ENCODE measurements around the gene AVEN. TPM values are rescaled to one million over a fixed set of nuclear protein-coding genes. Genes with fewer than 3 reads are reported as not detected.

AVEN gene
- total RNA-seq, 2 donors from 2014 or later = 12.9 to 18.9 TPM

GRCh38 chr15:33946152-33946551 lies 92.9 kb downstream of the AVEN start:
- Histone ChIP-seq H3K4me1 (no peaks in the 10 kb centered on the region), H3K9me3 (no peaks in the 10 kb centered on the region), H3K4me3 (no peak overlapping the region), H3K36me3 (no peaks in the 10 kb centered on the region), H3K27ac (no peak overlapping the region), H3K27me3 (no peaks in the 10 kb centered on the region)
- DNase-seq (ENCODE audit: low spot score) = no peak
- no peak for TF ChIP-seq CTCF (IDR thresholded peaks at IDR 0.05)

GRCh38 chr15:33941279-33942063 lies 97.5 kb downstream of the AVEN start:
- H3K4me1 ChIP-seq = no peaks in the 10 kb centered on the region
- no peak for DNase-seq (ENCODE audit: low spot score)
- no peaks in the 10 kb centered on the region for H3K9me3 ChIP-seq
- no peak overlapping the region for H3K4me3 ChIP-seq
- no peak overlapping the region for H3K27ac ChIP-seq
- no peaks in the 10 kb centered on the region for H3K36me3 ChIP-seq
- TF ChIP-seq CTCF (IDR thresholded peaks at IDR 0.05) = no peak
- H3K27me3 ChIP-seq = no peaks in the 10 kb centered on the region

GRCh38 chr15:33934921-33935320 lies 104.1 kb downstream of the AVEN start:
- TF ChIP-seq CTCF (IDR thresholded peaks at IDR 0.05) = no peak
- no peak for DNase-seq (ENCODE audit: low spot score)
- H3K4me1 ChIP-seq = no peaks in the 10 kb centered on the region
- no peaks in the 10 kb centered on the region for H3K36me3 ChIP-seq
- no peak overlapping the region for H3K27ac ChIP-seq
- H3K27me3 ChIP-seq = no peaks in the 10 kb centered on the region
- no peaks in the 10 kb centered on the region for H3K9me3 ChIP-seq
- no peak overlapping the region for H3K4me3 ChIP-seq

- H3K9me3 ChIP-seq = no peaks in the 10 kb centered on the region
- H3K27me3 ChIP-seq = no peaks in the 10 kb centered on the region
- no peak for DNase-seq (ENCODE audit: low spot score)
- no peak overlapping the region for H3K27ac ChIP-seq
- no peaks in the 10 kb centered on the region for H3K36me3 ChIP-seq
- no peaks in the 10 kb centered on the region for H3K4me1 ChIP-seq
- TF ChIP-seq CTCF (IDR thresholded peaks at IDR 0.05) = no peak
- no peak overlapping the region for H3K4me3 ChIP-seq
Observed at GRCh38 chr15:33934396-33934795, 104.6 kb downstream of the AVEN start.

- H3K4me3 ChIP-seq = no peak overlapping the region
- no peaks in the 10 kb centered on the region for H3K36me3 ChIP-seq
- H3K9me3 ChIP-seq = no peaks in the 10 kb centered on the region
- no peak overlapping the region for H3K27ac ChIP-seq
- no peak for DNase-seq (ENCODE audit: low spot score)
- no peaks in the 10 kb centered on the region for H3K4me1 ChIP-seq
- no peak for TF ChIP-seq CTCF (IDR thresholded peaks at IDR 0.05)
- H3K27me3 ChIP-seq = no peaks in the 10 kb centered on the region
Observed at GRCh38 chr15:33932734-33933133, 106.3 kb downstream of the AVEN start.

GRCh38 chr15:33926260-33926659 lies 112.7 kb downstream of the AVEN start:
- TF ChIP-seq CTCF (IDR thresholded peaks at IDR 0.05) = no peak
- Histone ChIP-seq H3K27ac (no peak overlapping the region), H3K36me3 (no peaks in the 10 kb centered on the region), H3K27me3 (no peaks in the 10 kb centered on the region), H3K9me3 (no peaks in the 10 kb centered on the region), H3K4me3 (no peak overlapping the region), H3K4me1 (no peaks in the 10 kb centered on the region)
- DNase-seq (ENCODE audit: low spot score) = no peak

Measured in right atrium auricular region (tissue), 2 donors.